Common myeloid progenitor, CD34-positive (primary cell): ENCODE data around the gene ZCCHC24.

Source experiments
- CTCF ChIA-PET: fragments of 350-600 bp; sonication (Branson Sonifier 250); formaldehyde crosslinking; loops from one replicate; lab custom pipeline; 2021; ENCODE audit warnings: antibody characterized with exemption; lab: Charles Lee
- POLR2A ChIA-PET: fragments of 350-600 bp; sonication (Branson Sonifier 250); formaldehyde crosslinking; loops from one replicate; lab custom pipeline; 2021; ENCODE audit warnings: antibody characterized with exemption; lab: Charles Lee
- DNase-seq, 3 donors: peaks; one replicate each; pipeline versions ENCODE4 v3.0.0 to v3.0.0-alpha.2; 2013
- H3K27ac ChIP-seq, 2 experiments: 1 replicate in 1 of 2; 2 replicates in 1 of 2; pipeline ENCODE4 v1.7.0; 2013; ENCODE audit warnings: inconsistent platforms in 2 of 2, low read length in 2 of 2, mild to moderate bottlenecking in 2 of 2, low read depth in 1 of 2, moderate library complexity in 1 of 2; ENCODE audit not compliant: severe bottlenecking in 2 of 2, insufficient read depth in 1 of 2, poor library complexity in 1 of 2
- H3K27me3 ChIP-seq, 5 experiments: replicated peaks in 2 of 5; 1 replicate in 3 of 5; 2 replicates in 2 of 5; pipeline versions ENCODE4 v1.6.1 to v1.7.0; 2013; ENCODE audit warnings: low read length in 4 of 5, mild to moderate bottlenecking in 2 of 5, moderate library complexity in 2 of 5, inconsistent platforms in 1 of 5; ENCODE audit not compliant: insufficient read depth in 5 of 5, control insufficient read depth in 4 of 5
- H3K36me3 ChIP-seq, 4 experiments: 1 replicate in 2 of 4; 2 replicates in 2 of 4; pipeline versions ENCODE4 v1.6.1 to v1.7.0; 2013; ENCODE audit warnings: low read length in 3 of 4, control low read depth in 1 of 4, mild to moderate bottlenecking in 1 of 4; ENCODE audit not compliant: control insufficient read depth in 4 of 4, insufficient read depth in 4 of 4
- H3K4me1 ChIP-seq, 4 experiments: 1 replicate in 3 of 4; 2 replicates in 1 of 4; pipeline versions ENCODE4 v1.6.1 to v1.7.1; 2013; ENCODE audit warnings: low read length in 3 of 4, mild to moderate bottlenecking in 3 of 4, control low read depth in 1 of 4, inconsistent platforms in 1 of 4, moderate library complexity in 1 of 4; ENCODE audit not compliant: control insufficient read depth in 4 of 4, insufficient read depth in 4 of 4; ENCODE audit errors: control extremely low read depth in 1 of 4
- H3K4me3 ChIP-seq, 7 experiments: 1 replicate in 4 of 7; 2 replicates in 3 of 7; pipeline versions ENCODE4 v1.5.1 to v1.7.0; 2013; ENCODE audit warnings: mild to moderate bottlenecking in 7 of 7, low read length in 6 of 7, moderate library complexity in 6 of 7, inconsistent platforms in 2 of 7, low read depth in 2 of 7, control low read depth in 1 of 7; ENCODE audit not compliant: insufficient read depth in 4 of 7, control insufficient read depth in 1 of 7; ENCODE audit errors: extremely low read depth in 1 of 7
- H3K9me3 ChIP-seq, 5 experiments: 1 replicate in 4 of 5; 2 replicates in 1 of 5; pipeline versions ENCODE4 v1.6.1 to v1.7.1; 2013; ENCODE audit warnings: low read length in 4 of 5, mild to moderate bottlenecking in 2 of 5, inconsistent platforms in 1 of 5, low read depth in 1 of 5, moderate library complexity in 1 of 5; ENCODE audit not compliant: control insufficient read depth in 4 of 5, insufficient read depth in 2 of 5; ENCODE audit errors: control extremely low read depth in 1 of 5
- WGBS: methylation state at CpG from one replicate; pipeline ENCODE4 v1.1.5; 2013; ENCODE audit not compliant: insufficient coverage; 5-methylcytosine and 5-hydroxymethylcytosine counted together

Gene ZCCHC24

GRCh38 chr10:79393924-79394610 is 51.4 kb downstream of the ZCCHC24 start:
- no peaks in the 10 kb centered on the region for H3K36me3 ChIP-seq
- no peaks in the 10 kb centered on the region for H3K27me3 ChIP-seq
- WGBS: 98% methylated on average over 16 of the region's 17 CpGs
- ChIA-PET POLR2A (no interaction called here), CTCF (interaction anchor here (1.0 to 1.3 kb wide), 2 partner anchors 9 to 47 kb away, joined by 3 to 4 read pairs; partner anchors contain the start of gene PPIF)
- H3K4me1 ChIP-seq: peaks cover 3 to 15% (median 11%) of the 10 kb centered on the region in 4 experiments
- no peak overlapping the region for H3K27ac ChIP-seq
- H3K9me3 ChIP-seq: no peaks in the 10 kb centered on the region
- no peak for DNase-seq
- H3K4me3 ChIP-seq: no peak overlapping the region

- H3K36me3 ChIP-seq: no peaks in the 10 kb centered on the region
- WGBS: 85% methylated on average over 2 of the region's 4 CpGs
- H3K27ac ChIP-seq: no peak overlapping the region
- POLR2A ChIA-PET: no interaction called here
- no peak for DNase-seq
- CTCF ChIA-PET: interaction anchor here (1.0 to 1.3 kb wide), 2 partner anchors 9 to 46 kb away, joined by 3 to 4 read pairs; partner anchors contain the start of gene PPIF
- H3K4me1 ChIP-seq: peaks cover 3 to 12% (median 11%) of the 10 kb centered on the region in 4 experiments
- H3K9me3 ChIP-seq: no peaks in the 10 kb centered on the region
- no peaks in the 10 kb centered on the region for H3K27me3 ChIP-seq
- no peak overlapping the region for H3K4me3 ChIP-seq
Observed at GRCh38 chr10:79393221-79393923, 52.1 kb downstream of the ZCCHC24 start.

GRCh38 chr10:79392506-79393176 is 52.8 kb downstream of the ZCCHC24 start:
- peaks cover 3 to 12% (median 11%) of the 10 kb centered on the region in 4 experiments for H3K4me1 ChIP-seq
- POLR2A ChIA-PET: no interaction called here
- H3K27me3 ChIP-seq: no peaks in the 10 kb centered on the region
- 84% methylated on average over 5 of the region's 6 CpGs for WGBS
- no peaks in the 10 kb centered on the region for H3K36me3 ChIP-seq
- DNase-seq: no peak
- H3K9me3 ChIP-seq: no peaks in the 10 kb centered on the region
- no peak overlapping the region for H3K27ac ChIP-seq
- CTCF ChIA-PET: interaction anchor here (1.0 to 1.3 kb wide), 3 partner anchors 10 to 45 kb away, joined by 3 to 4 read pairs (median 3); partner anchors contain the start of gene PPIF
- no peak overlapping the region for H3K4me3 ChIP-seq

- Histone ChIP-seq H3K27me3 (no peaks in the 10 kb centered on the region), H3K9me3 (no peaks in the 10 kb centered on the region), H3K4me3 (no peak overlapping the region), H3K4me1 (peaks cover 3 to 12% (median 11%) of the 10 kb centered on the region in 4 experiments), H3K36me3 (no peaks in the 10 kb centered on the region), H3K27ac (no peak overlapping the region)
- WGBS: 94% methylated on average over 14 of the region's 14 CpGs
- ChIA-PET POLR2A (no interaction called here), CTCF (interaction anchor here (1.0 to 3.8 kb wide), 3 partner anchors 19 to 95 kb away, joined by 3 to 21 read pairs (median 14); no protein-coding TSS in a partner anchor)
- no peak for DNase-seq
Observed at GRCh38 chr10:79392020-79392398, 53.4 kb downstream of the ZCCHC24 start.

GRCh38 chr10:79391231-79392019 is 54.0 kb downstream of the ZCCHC24 start:
- no peaks in the 10 kb centered on the region for H3K36me3 ChIP-seq
- no peak overlapping the region for H3K27ac ChIP-seq
- POLR2A ChIA-PET: no interaction called here
- whole genome bisulfite sequencing: 89% methylated on average over 11 of the region's 12 CpGs
- H3K9me3 ChIP-seq: no peaks in the 10 kb centered on the region
- H3K4me3 ChIP-seq: no peak overlapping the region
- CTCF ChIA-PET: interaction anchor here (0.9 to 3.8 kb wide), 12 partner anchors 8 to 98 kb away, joined by 3 to 21 read pairs (median 4); no protein-coding TSS in a partner anchor
- H3K4me1 ChIP-seq: peaks cover 3 to 12% (median 11%) of the 10 kb centered on the region in 4 experiments
- no peak for DNase-seq
- no peaks in the 10 kb centered on the region for H3K27me3 ChIP-seq

- Histone ChIP-seq H3K4me1 (peaks cover 3 to 12% (median 11%) of the 10 kb centered on the region in 4 experiments), H3K4me3 (peak overlapping the region in 1 of 7 experiments; percentile 4), H3K27me3 (no peaks in the 10 kb centered on the region), H3K27ac (no peak overlapping the region), H3K36me3 (no peaks in the 10 kb centered on the region), H3K9me3 (no peaks in the 10 kb centered on the region)
- DNase-seq: peak; percentile 55 to 92 (median 91)
- CTCF ChIA-PET: interaction anchor here (0.7 to 3.8 kb wide), 16 partner anchors 9 to 99 kb away, joined by 3 to 21 read pairs (median 4); no protein-coding TSS in a partner anchor
- 24% methylated on average over 15 of the region's 16 CpGs for WGBS
- POLR2A ChIA-PET: interaction anchor here (1.4 kb wide), 1 partner anchor 54 kb away, joined by 3 read pairs; no protein-coding TSS in a partner anchor
Observed at GRCh38 chr10:79390551-79391229, 54.7 kb downstream of the ZCCHC24 start.
